Nephron (organoid): ENCODE data around the gene PPP2R2D.

ENCODE experiments used
- H3K27ac Mint-ChIP-seq, 3 experiments: 2 replicates each; pipeline ENCODE4 v1.8.0; 2020; ENCODE audit warnings: mixed read lengths in 3 of 3, mild to moderate bottlenecking in 2 of 3, moderate library complexity in 1 of 3
- H3K27me3 Mint-ChIP-seq: 2 replicates; pipeline ENCODE4 v1.8.0; 2021; ENCODE audit warnings: low read depth, mild to moderate bottlenecking, moderate library complexity, mixed read lengths
- H3K36me3 Mint-ChIP-seq: 2 replicates; pipeline ENCODE4 v1.8.0; 2020; ENCODE audit warnings: low read depth, mixed read lengths
- H3K4me1 Mint-ChIP-seq: 2 replicates; pipeline ENCODE4 v1.8.0; 2020; ENCODE audit warnings: mixed read lengths
- H3K4me3 Mint-ChIP-seq, 3 experiments: 2 replicates each; pipeline ENCODE4 v1.8.0; 2020; ENCODE audit warnings: mild to moderate bottlenecking in 3 of 3, mixed read lengths in 3 of 3, moderate library complexity in 2 of 3
- H3K9me3 Mint-ChIP-seq: 2 replicates; pipeline ENCODE4 v1.8.0; 2020; ENCODE audit warnings: mixed read lengths
- CTCF ChIP-seq, 3 experiments: fragments of 200-600 bp; sonication (generic); IDR thresholded peaks; one replicate each; pipeline ENCODE4 v1.5.0; 2021; ENCODE audit warnings: antibody characterized with exemption in 3 of 3; ENCODE audit not compliant: unreplicated experiment in 3 of 3

PPP2R2D gene

GRCh38 chr10:131968949-131969348, 68.1 kb downstream of the PPP2R2D start:
- Mint-ChIP-seq H3K27me3 (no peaks in the 10 kb centered on the region), H3K27ac (no peak overlapping the region), H3K4me3 (no peak overlapping the region), H3K9me3 (no peaks in the 10 kb centered on the region), H3K4me1 (peaks cover 17% of the 10 kb centered on the region), H3K36me3 (peaks cover 59% of the 10 kb centered on the region)
- TF ChIP-seq CTCF (IDR thresholded peaks at IDR 0.05; ENCODE audit: unreplicated experiment in 3 of 3): no peak

- Mint-ChIP-seq H3K4me1 (peaks cover 33% of the 10 kb centered on the region), H3K4me3 (no peak overlapping the region), H3K27ac (peak overlapping the region in 1 of 3 experiments; percentile 39), H3K9me3 (no peaks in the 10 kb centered on the region), H3K36me3 (peaks cover 66% of the 10 kb centered on the region), H3K27me3 (no peaks in the 10 kb centered on the region)
- no peak for TF ChIP-seq CTCF (IDR thresholded peaks at IDR 0.05; ENCODE audit: unreplicated experiment in 3 of 3)
These were observed 70.1 kb downstream of the PPP2R2D start for GRCh38 chr10:131970946-131971345.

GRCh38 chr10:131971591-131971990, 70.8 kb downstream of the PPP2R2D start:
- TF ChIP-seq CTCF (IDR thresholded peaks at IDR 0.05; ENCODE audit: unreplicated experiment in 3 of 3): no peak
- Mint-ChIP-seq H3K4me3 (no peak overlapping the region), H3K36me3 (peaks cover 64% of the 10 kb centered on the region), H3K27me3 (no peaks in the 10 kb centered on the region), H3K9me3 (no peaks in the 10 kb centered on the region), H3K4me1 (peaks cover 38% of the 10 kb centered on the region), H3K27ac (no peak overlapping the region)

- peaks cover 40% of the 10 kb centered on the region for H3K4me1 Mint-ChIP-seq
- H3K36me3 Mint-ChIP-seq: peaks cover 64% of the 10 kb centered on the region
- no peaks in the 10 kb centered on the region for H3K9me3 Mint-ChIP-seq
- TF ChIP-seq CTCF (IDR thresholded peaks at IDR 0.05; ENCODE audit: unreplicated experiment in 3 of 3): no peak
- H3K4me3 Mint-ChIP-seq: peak overlapping the region in 1 of 3 experiments; percentile 22
- peak overlapping the region in 2 of 3 experiments; percentile 60 to 83 for H3K27ac Mint-ChIP-seq
- H3K27me3 Mint-ChIP-seq: no peaks in the 10 kb centered on the region
These were observed 71.8 kb downstream of the PPP2R2D start for GRCh38 chr10:131972474-131973071.

- Mint-ChIP-seq H3K36me3 (peaks cover 69% of the 10 kb centered on the region), H3K27ac (peak overlapping the region in 2 of 3 experiments; percentile 60 to 83), H3K4me3 (no peak overlapping the region), H3K9me3 (no peaks in the 10 kb centered on the region), H3K27me3 (no peaks in the 10 kb centered on the region), H3K4me1 (peaks cover 48% of the 10 kb centered on the region)
- no peak for TF ChIP-seq CTCF (IDR thresholded peaks at IDR 0.05; ENCODE audit: unreplicated experiment in 3 of 3)
These were observed 72.5 kb downstream of the PPP2R2D start for GRCh38 chr10:131973160-131973951.
